GM18870 (cell line): Measurements from ENCODE around the gene RBM19.

ENCODE experiments used
- ATAC-seq: cut with Tn5 transposase; IDR thresholded peaks from one replicate; pipeline ENCODE4 v1.9.1; 2021; ENCODE audit warnings: moderate library complexity; ENCODE audit not compliant: unreplicated experiment

Gene RBM19

DNA sequence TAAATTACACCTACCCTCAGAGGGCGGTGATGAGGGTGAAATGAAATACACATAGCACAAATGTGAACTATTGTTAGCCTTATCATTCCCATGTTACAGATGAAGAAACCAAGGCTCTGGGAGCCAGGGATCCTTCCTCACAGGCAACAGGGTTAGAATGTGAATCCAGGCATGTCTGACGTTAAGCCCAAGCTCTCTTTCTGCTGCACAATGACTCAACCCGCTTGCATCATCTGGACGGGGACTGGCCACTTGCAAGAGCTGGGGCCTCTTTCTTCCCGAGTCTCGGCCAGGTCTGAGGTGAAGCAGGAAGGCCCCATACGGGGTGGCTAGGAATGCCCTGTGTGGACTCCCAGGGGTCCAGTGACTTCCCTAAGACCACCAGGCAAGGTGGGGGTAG, 105.2 kb downstream of the RBM19 start:
- ATAC-seq, result no peak

DNA sequence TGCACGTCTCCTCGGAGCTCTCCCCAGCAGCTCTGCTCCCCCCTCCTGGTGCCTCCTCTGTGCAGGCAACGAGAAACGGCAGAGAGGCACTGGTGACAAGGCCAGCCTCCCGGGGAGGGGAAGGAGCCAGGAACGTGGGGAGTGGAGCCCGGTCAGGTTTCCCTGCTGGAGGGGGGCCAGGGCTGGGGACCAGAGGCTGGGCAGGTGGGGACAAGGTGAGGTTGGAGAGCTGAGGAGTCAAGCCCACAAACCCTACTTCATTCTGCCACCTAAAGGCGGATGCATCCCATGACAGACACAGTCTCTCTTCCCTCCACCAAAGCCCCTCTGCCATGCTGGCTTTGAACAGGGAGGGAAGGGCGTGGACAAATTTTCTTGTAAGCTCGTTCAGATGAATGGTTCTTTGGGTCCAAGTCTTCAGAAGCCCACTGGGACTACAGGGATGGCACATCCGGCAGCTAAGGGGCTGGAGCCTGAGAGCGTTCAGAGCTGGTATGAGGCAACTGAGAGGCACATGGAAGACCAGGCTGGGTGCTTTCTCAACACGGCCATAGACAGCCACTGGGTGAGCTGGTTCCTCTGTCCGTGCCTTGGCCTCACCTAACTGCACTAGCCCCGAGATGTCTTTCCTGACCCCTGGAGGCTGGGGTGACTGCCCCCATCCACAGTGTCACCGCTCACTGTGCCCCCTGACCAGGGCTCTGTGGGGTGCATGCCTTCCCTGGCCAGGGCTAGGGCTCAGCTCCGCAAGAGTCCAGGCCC, 105.9 kb downstream of the RBM19 start:
- ATAC-seq, result no peak

DNA sequence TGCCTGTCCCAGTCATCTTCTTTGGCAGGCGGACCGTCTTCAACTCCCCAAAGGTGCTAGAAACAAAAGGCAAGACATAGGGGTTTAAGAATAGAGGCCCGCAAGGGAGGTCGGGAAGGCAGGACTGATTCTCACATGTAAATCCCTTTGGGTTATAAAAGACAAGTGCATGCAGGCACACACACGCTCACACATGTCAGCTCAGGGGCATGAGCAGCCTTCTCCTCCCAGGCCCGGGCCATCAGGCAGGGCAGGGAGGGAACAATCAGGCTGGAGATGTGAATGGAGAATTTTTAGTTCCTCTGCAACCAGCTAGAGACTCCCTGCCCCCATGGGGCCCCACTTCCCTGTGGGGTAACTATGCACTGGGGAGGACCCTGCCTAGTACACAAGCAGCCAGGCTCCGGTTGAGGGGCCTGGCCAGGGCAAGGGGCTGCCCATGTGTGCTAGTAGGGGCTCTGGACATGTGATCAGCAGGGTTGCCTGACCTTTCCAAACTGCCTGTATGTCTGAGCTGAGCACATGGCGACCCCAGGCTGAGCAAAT, 107.2 kb downstream of the RBM19 start:
- no peak for ATAC-seq

DNA sequence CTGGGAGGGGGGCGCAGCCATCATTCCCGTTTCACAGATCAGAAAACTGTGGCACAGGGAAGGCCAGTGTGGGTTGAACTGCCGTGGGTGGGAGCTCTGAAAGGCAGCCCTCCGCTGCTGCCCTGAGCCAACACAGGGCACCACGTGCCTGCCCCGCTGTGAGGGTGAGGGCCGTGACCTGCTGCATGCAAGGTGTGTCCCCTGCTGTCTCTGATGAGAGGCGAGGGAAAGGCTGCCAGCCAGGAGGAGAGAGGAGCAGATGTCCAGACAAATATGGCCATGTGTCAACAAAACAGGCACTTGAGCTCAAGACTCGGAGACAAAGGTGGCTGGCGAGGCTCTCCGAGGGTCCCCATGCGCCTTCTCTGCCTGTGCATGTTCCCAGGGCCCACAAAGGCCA, 108.8 kb downstream of the RBM19 start:
- no peak for ATAC-seq

DNA sequence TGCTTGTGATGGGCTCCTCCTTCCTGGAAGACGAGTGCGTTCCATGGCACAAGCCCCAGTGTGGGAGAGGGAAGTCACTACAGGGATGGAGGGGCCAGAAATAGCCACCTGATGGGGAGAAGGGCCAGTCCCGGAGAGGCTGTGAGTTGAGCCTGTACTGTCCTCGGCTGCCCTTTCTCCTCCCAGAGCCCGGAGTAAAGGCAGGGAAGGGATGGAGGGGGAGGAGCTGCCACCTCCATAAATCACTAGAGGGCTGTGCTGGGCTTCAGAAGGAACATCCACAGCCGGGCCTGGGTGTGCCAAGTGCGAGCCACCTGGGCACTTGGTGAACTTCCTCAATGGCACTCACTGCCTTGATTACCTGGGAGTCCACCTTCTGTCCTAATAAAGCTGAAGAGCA, 110.1 kb downstream of the RBM19 start:
- no peak for ATAC-seq

DNA sequence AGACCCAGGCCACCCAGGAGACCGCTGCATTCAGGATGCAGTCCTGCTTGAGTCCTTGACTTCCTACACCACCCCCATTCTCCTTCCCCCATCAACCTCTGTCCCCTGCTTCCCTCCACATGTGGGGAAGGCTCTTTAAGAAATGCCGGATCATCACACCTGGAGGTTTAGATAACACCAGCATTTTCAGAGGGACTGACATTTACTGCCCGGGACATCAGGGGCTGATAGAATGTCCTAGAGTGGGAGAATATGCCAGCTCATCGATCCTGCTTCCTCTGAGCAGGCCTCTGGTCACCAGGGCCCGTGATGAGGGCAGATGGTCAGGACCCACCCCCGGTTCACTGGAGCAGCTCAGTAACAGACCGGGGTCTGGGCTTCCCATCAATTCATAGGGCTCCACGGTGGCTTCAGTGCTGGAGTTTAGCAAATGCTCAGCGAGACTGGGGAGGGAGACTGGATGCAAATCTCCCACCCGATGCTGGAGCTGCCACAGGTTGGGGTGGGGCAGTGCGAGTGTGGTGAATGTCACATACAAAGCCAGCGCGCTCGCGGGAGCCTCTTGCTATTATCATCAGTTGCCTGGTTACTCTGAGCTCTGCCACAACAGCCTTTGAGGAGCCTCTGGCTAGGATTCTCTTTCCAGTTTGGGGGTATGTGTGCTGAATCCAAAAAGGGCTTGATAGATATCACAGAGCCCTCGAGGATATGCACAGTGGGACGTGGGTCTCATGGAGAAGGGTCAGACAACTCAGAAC, 111.6 kb downstream of the RBM19 start:
- no peak for ATAC-seq

DNA sequence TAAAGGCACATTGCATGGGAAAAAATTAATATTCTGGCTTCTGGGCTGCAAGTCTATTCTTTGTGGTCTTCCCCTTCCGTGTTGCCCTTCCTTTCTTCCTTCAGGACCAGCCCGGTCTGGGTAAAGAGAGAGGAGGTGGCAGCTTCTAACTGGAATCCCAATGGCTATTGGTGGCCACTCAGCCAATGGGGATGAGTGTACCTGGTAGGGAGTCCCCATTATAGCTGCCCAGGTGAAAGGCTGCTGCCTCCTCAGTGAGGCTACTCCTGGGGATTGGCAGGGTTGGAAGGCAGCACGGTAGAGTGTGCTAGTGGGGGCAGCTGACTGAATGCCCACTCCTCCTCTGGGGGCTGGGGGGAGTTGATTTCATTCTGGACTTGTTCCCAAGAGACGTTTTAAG, 112.6 kb downstream of the RBM19 start:
- ATAC-seq, result no peak

DNA sequence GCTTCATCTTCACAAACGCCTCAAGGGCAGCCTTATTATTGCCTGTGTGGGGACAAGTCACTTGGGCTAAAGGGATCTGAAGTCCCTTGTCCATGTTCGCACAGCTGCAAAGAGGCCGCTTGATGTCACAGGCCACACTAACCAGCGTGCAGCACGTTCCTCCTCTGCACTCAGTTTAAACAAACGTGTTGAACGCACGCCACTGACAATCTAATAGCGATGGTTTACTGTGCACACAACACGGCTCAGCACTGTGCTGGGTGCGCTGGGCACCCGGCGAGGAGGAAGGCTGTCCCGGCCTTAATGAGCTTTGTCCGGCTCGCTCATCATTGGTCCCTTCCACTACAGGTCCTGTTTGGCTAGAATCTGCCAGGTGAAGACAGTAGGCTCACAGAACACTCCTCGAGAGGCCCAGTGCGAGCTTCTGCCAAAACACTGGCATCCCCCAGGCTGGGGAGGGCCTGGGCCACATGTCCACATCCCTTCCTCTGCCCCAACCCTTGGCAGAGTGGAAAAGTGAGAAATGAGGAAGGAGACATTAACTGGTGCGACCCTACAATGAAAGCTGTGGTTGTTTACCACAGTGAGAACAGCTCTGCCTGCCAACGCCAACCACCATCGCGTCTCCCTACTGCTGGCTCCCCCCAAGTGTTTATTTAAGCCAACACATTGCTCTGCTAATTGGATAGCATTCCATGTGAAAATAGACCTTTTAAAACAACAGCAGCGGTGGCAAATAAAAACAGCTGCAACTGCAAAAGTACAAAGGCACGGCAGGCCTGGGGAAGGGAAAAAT, 113.2 kb downstream of the RBM19 start:
- no peak for ATAC-seq

DNA sequence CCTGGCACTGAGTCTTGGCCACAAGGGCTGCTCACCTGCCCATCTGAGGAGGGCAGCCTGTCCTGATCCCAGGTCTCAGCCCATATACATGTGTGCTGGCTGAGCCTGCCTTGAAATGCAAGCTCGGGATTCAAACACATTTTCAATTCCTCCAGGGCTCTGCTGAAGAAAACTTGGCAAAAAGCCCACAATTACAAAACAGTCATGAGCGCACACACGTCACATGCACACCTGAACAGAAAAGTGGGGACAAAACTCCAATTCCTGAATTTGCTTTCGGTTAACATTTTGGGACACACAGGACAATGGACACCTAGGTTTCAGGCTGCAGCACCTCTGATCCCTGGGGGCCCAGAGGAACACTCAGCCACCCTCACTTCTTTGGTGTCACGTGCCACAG, 113.9 kb downstream of the RBM19 start:
- ATAC-seq, result no peak

DNA sequence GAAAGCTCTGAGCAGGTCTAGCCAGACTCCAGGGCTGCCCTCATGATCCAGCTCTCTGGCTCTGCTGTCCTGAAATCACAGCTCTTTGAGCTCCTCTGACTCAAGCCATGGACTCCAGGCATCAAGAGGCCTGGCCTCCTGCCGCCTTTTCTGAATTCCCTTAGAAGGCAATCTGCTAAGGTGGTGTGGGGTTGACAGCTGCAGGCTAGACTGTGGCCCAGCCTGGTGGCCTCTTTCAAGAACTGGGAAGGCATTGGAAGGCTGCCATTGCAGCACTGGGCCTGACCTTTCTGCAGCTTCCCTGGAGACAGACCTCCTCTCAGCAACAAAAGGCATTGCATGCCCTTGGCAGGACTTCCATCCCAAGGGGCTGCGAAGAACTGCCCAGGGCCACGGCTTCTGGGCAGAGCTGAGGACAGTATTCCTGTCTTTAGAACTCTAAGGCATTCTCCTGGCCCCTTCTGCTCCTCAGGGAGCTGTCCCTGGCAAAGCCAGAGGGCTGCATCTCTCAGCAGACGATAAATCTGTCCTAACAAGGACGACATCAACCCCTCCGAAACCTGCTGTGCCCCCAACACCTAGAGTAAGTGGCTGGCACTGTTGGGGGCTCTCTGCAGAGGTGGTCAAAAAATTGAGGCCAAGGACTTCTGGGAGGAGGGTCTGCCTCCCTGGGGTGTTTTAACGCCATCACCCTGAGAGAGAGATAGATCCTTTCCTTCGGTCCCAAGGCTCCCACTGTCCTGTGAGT, 115.6 kb downstream of the RBM19 start:
- ATAC-seq, result no peak

DNA sequence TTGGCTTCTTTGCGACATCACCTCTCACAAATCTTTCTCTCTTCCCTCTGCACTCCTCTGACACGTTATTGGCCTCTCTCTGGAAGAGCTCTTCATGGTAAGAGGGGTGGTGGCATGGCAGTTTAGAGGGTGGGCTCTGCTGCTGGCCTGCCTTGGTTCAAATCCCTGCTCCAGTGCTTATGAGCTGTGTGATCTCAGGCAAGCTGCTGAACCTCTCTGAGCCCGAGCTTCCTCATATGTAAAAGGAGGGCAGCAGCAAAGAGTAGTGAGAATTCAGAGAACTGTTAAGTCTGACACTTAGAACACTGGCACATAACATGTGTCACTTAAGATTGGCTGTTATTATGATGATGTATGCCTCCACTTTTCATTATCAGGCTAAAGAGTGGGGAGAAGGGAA, 118.3 kb downstream of the RBM19 start:
- ATAC-seq, result no peak

DNA sequence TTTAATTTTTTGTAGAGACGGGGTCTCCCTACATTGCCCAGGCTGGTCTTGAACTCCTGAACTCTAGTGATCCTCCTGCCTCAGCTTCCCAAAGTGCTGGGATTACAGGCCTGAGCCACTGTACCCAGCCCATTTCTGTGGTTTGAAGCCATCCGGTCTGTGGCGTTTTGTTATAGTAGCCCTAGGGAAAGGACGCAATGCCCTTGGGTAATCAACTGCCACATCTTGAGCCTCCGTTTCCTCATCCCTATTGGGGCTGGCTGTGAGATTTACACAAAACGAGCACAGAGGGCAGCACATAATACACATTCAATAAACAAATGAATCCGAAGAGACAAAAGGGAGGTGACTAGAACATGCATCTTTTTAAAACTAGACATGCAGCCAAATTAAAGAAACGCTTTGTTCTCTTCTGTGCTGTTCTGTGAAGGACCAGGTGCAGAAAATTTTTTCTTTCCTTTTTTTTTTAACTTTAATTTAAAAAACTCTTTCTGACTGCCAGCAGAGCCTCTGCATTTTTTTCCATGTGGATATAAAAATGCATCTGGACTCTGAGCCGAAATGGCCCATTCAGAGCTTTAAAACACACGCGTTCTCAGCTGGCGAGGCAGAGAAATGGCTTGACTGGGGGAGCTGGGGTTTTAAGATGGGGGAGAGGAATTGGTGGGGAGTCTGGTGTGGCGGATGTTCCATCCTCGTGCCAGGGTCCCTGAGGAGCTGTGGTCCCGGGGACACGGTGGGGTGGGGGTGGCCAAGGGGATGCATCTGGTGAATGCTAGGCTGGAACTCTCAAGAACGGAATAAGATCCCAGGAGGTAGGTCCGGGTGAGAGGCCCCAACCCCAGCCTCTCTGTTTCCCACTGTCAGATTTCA, 119.0 kb downstream of the RBM19 start:
- ATAC-seq, result no peak

DNA sequence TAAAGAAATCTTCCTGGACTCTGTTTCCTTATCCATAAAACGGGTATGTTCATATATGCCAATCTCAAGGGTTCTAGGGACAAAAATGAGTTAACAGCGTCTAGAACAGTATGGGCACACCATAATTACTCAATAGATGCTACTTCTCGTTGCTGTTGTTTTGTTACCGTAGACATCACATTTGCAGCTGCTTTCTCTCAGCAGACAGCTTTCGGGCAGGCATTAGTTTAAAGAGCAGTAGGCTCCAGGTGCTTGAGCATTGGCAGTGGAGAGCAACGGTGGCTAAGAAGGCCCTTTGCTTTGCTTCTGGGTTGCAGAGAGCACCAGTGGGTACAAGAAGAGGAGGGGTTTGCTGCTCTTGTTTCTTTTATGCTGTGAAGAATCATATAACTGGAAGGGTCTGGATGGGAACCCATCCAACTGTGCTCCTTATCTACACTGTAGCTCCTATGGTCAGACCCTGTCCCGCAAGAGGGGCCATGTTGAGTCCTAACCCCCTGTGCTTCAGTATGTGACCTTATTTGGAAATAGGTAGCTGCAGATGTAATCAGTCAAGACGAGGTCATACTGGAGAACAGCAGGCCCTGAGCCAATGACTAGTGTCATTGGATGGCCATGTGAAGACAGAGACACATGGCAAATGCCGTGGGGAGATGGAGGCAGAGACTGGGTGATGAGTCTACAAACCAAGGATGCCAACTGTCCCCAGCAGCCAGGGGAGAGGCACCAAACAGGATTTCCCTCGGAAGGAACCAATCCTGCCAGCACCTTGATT, 120.0 kb downstream of the RBM19 start:
- no peak for ATAC-seq

DNA sequence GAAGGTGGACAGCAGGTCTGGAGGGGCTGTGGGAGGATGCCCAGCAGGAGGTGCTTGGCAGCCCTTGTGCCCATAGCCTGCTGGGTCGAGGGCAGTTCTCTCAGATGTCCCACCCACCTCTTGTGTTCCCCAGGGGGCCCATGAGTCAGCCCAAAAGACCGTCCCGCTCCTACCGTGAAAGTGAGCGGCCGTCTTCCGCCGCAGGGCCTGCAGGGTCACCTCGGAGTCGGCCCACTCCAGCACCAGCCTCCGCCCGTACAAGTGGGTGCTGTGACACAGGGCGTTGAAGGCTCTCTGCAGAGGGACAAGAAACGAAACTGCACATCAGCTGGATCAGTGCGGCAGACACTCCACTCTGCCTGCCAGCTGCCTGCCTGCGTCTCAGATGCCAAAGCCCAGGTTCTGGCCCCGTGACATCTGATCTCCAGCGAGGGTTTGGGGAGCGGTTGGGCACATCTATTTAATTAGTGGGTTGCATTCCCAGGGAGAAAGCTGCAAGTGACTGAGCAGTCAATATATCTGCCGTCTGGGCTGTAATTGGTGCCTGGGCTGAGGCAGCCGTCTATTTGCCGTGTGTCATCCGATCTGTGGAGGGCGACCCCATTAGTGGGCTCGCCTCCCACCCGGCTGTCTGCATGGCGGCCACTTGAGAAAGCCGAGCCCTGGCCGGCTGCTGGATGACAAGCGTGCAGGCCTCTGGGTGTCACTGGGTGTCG, 121.5 kb downstream of the RBM19 start:
- ATAC-seq, result no peak

DNA sequence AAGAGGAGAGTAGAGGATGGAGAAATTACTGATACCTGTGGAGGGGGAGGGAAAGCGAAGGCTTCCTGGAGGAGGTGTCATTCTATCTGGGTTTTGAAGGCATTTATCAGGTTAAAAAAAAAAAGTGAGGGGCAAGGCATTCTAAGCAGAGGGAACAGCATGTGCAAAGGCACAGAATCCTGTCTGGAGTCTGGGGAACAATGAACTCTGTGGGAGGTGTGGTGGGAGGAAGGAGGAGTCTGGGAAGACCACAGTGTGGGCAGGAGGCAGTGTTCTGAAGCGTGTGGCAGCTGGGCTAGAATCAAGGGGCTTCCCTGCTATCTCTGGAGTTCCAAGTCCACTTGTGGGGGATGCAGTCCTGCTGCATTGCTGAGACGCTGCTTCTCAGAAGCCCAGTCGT, 123.4 kb downstream of the RBM19 start:
- no peak for ATAC-seq

DNA sequence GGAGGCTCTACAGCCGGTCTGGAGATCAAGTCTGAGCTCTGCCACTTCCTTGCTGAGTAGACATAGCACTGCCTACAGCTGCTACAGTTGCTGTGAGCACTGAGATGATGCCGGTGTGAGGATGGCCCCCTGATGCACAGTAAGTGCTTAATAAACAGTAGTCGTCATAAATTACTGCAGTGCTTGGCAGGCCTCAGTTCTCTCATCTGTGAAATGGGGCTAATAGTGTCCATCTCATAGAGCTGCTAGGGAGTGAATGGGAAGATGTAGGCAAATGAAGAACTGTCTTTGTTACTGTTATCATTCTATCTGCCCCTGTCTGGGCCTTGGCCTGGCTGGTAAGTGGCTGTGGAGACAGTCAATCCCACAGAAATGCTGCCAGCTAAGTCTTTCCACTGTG, 124.3 kb downstream of the RBM19 start:
- ATAC-seq, result no peak

DNA sequence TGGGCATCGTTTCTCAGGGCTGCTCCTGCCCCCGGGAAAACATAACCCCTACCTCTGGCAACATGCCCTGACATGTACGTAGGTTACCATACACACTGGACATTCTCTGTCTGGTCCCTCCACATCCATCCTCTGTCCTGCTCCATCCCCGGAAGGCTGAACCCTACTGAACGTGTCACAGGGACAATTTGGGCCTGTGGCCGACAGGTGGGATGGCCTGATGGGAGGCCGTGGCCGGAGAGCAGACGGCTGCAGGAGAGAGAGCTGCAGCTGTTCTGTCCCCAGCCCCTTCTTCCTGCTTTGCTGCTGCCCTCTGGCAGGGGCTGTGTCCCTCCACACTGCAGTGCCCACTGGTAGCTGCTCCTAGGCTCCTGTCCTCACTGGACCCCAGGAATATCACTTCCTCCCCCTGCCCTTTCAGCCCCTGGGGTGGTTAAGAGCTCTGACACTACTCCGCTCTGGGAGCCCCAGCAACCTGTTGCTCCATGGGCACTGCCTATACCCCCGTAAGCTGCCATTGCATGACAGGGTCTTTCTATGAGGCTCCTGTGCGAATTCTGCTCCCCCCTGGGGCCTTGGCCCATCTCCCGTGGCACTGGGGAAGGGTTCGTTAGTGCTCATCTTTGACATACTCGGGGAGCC, 125.6 kb downstream of the RBM19 start:
- no peak for ATAC-seq

DNA sequence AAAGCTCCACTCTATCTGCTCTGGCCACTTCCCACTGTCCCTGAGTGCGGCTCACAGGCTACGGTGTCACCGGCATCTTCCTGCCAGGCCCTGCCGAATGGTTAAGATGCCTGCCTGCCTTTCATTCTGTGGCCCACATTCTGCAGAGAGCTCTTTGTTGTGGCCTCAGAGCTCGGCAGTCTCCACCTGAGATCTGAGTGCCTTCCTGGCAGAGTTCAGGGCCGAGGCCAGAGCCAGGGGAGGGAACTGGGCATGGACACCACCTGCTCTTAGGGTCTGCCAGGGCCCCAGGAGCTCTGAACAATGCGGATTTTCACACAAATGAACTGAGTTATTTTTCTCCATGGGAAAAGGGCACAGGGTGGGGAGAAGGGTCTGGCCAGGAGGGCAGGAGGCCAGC, 127.2 kb downstream of the RBM19 start:
- no peak for ATAC-seq
